IMR-90 (cell line): Measurements from ENCODE around the gene SDC4. TPM values are rescaled to one million over a fixed set of nuclear protein-coding genes. Genes with fewer than 3 reads are reported as not detected.

Experiments
- ATAC-seq: fragments of 200-7000 bp; cut with Tn5 transposase; 2 replicates; pipeline ENCODE4 v1.9.1; 2020; ENCODE audit warnings: low read depth, mild to moderate bottlenecking, moderate library complexity
- BruUV-seq: library from RNA; stranded (reverse); fragments of 400-500 nt; replicated peaks from 2 replicates; lab custom pipeline; 2021; lab: Mats Ljungman, UMichigan
- CTCF ChIA-PET: fragments of 300-600 bp; formaldehyde crosslinking; extraction: SDS; loops from one replicate; lab custom pipeline; 2021; ENCODE audit warnings: antibody characterized with exemption; lab: Yijun Ruan, JAX
- POLR2A ChIA-PET: fragments of 300-600 bp; sonication (Branson Sonifier 250); formaldehyde crosslinking; loops from one replicate; lab custom pipeline; 2022; ENCODE audit warnings: antibody characterized with exemption; ENCODE audit not compliant: unreplicated experiment; lab: Charles Lee
- DNase-seq: peaks from one replicate; pipeline ENCODE4 v3.0.0; 2013
- H2AFZ ChIP-seq: replicated peaks from 2 replicates; pipeline ENCODE3; 2013; ENCODE audit warnings: low read length, mild to moderate bottlenecking; ENCODE audit not compliant: poor library complexity
- H2AK5ac ChIP-seq: 2 replicates; pipeline ENCODE4 v1.6.1; 2013; ENCODE audit warnings: low read depth, low read length, inconsistent platforms
- H2AK9ac ChIP-seq: replicated peaks from 2 replicates; pipeline ENCODE3; 2013; ENCODE audit warnings: mild to moderate bottlenecking, low read depth, low read length, moderate library complexity; ENCODE audit not compliant: poor library complexity
- H2BK120ac ChIP-seq: 2 replicates; pipeline ENCODE4 v1.6.1; 2013; ENCODE audit warnings: low read depth, low read length, inconsistent platforms
- H2BK15ac ChIP-seq: 3 replicates; pipeline ENCODE4 v1.6.1; 2013; ENCODE audit warnings: low read depth, low read length, inconsistent platforms
- H2BK20ac ChIP-seq: 2 replicates; pipeline ENCODE4 v1.6.1; 2013; ENCODE audit warnings: low read depth, mild to moderate bottlenecking, inconsistent platforms, low read length, moderate library complexity
- H2BK5ac ChIP-seq: 2 replicates; pipeline ENCODE4 v1.6.1; 2013; ENCODE audit warnings: mild to moderate bottlenecking, low read depth, low read length, inconsistent platforms; ENCODE audit not compliant: poor library complexity, severe bottlenecking
- H3K14ac ChIP-seq: replicated peaks from 2 replicates; pipeline ENCODE4 v1.6.1; 2013; ENCODE audit warnings: low read depth, low read length, inconsistent platforms
- H3K18ac ChIP-seq: 2 replicates; pipeline ENCODE4 v1.6.1; 2013; ENCODE audit warnings: low read depth, low read length, control low read depth
- H3K23ac ChIP-seq: 2 replicates; pipeline ENCODE4 v1.6.1; 2013; ENCODE audit warnings: low read depth, low read length, inconsistent platforms
- H3K27ac ChIP-seq: 2 replicates; pipeline ENCODE4 v1.5.1; 2013; ENCODE audit warnings: mild to moderate bottlenecking, control low read depth, low read length; ENCODE audit not compliant: insufficient read depth
- H3K27me3 ChIP-seq: 2 replicates; pipeline ENCODE4 v1.6.1; 2013; ENCODE audit warnings: low read length; ENCODE audit not compliant: control insufficient read depth, insufficient read depth
- H3K36me3 ChIP-seq: 2 replicates; pipeline ENCODE4 v1.6.1; 2013; ENCODE audit warnings: low read length, mixed read lengths; ENCODE audit not compliant: control insufficient read depth, insufficient read depth
- H3K4ac ChIP-seq: 2 replicates; pipeline ENCODE4 v1.6.1; 2013; ENCODE audit warnings: low read depth, low read length, inconsistent platforms
- H3K4me1 ChIP-seq: 2 replicates; pipeline ENCODE4 v1.6.1; 2013; ENCODE audit warnings: low read length, mixed read lengths; ENCODE audit not compliant: control insufficient read depth, insufficient read depth
- H3K4me2 ChIP-seq: 2 replicates; pipeline ENCODE4 v1.6.1; 2013; ENCODE audit warnings: low read depth, mild to moderate bottlenecking, control low read depth, low read length, moderate library complexity
- H3K4me3 ChIP-seq: 2 replicates; pipeline ENCODE4 v1.5.1; 2013; ENCODE audit warnings: low read depth, mild to moderate bottlenecking, control low read depth, low read length, moderate library complexity; ENCODE audit not compliant: insufficient read depth
- H3K56ac ChIP-seq: 2 replicates; pipeline ENCODE4 v1.6.1; 2013; ENCODE audit warnings: low read length, inconsistent platforms; ENCODE audit not compliant: insufficient read depth; ENCODE audit errors: extremely low read depth
- H3K79me1 ChIP-seq, 2 experiments: 2 replicates each; pipeline ENCODE4 v1.6.1; 2013; ENCODE audit warnings: low read length in 2 of 2, inconsistent platforms in 1 of 2, low read depth in 1 of 2
- H3K9ac ChIP-seq: 2 replicates; pipeline ENCODE4 v1.6.1; 2013; ENCODE audit warnings: low read depth, low read length, control low read depth
- H3K9me1 ChIP-seq: 2 replicates; pipeline ENCODE4 v1.6.1; 2013; ENCODE audit warnings: low read length, inconsistent platforms; ENCODE audit not compliant: insufficient read depth
- H3K9me3 ChIP-seq: 2 replicates; pipeline ENCODE4 v1.6.1; 2013; ENCODE audit warnings: low read length; ENCODE audit not compliant: control insufficient read depth, insufficient read depth
- H4K20me1 ChIP-seq: 2 replicates; pipeline ENCODE4 v1.6.1; 2013; ENCODE audit warnings: low read length, inconsistent platforms; ENCODE audit not compliant: insufficient read depth
- H4K5ac ChIP-seq: 2 replicates; pipeline ENCODE4 v1.6.1; 2013; ENCODE audit warnings: mild to moderate bottlenecking, low read depth, low read length, control low read depth
- H4K8ac ChIP-seq, 2 experiments: 2 replicates each; pipeline ENCODE4 v1.6.1; 2013; ENCODE audit warnings: low read depth in 2 of 2, low read length in 2 of 2, control low read depth in 1 of 2, inconsistent platforms in 1 of 2
- H4K91ac ChIP-seq: 2 replicates; pipeline ENCODE4 v1.6.1; 2013; ENCODE audit warnings: low read depth, low read length, inconsistent platforms; ENCODE audit not compliant: insufficient read depth
- FOS ChIP-seq: fragments of 150-350 bp; IDR thresholded peaks from 2 replicates; pipeline ENCODE4 v1.6.1; 2016; ENCODE audit warnings: low read depth, low read length
- MAFK ChIP-seq: IDR thresholded peaks from 2 replicates; pipeline ENCODE4 v1.6.1; 2012; ENCODE audit warnings: low read depth, low read length, improper control_type of control experiment
- MXI1 ChIP-seq: IDR thresholded peaks from 2 replicates; pipeline ENCODE4 v1.6.1; 2012; ENCODE audit warnings: low read depth, mild to moderate bottlenecking, low read length, moderate library complexity, borderline replicate concordance
- POLR2A ChIP-seq: IDR thresholded peaks from 2 replicates; pipeline ENCODE4 v1.6.1; 2012; ENCODE audit warnings: mild to moderate bottlenecking, low read depth, low read length
- RAD21 ChIP-seq: IDR thresholded peaks from 2 replicates; pipeline ENCODE4 v1.6.1; 2012; ENCODE audit warnings: low read length, improper control_type of control experiment
- RCOR1 ChIP-seq: IDR thresholded peaks from 2 replicates; pipeline ENCODE4 v1.6.1; 2012; ENCODE audit warnings: mild to moderate bottlenecking, low read length, improper control_type of control experiment; ENCODE audit not compliant: insufficient replicate concordance
- SMC3 ChIP-seq: fragments of 150-350 bp; IDR thresholded peaks from 2 replicates; pipeline ENCODE4 v1.6.1; 2016; ENCODE audit warnings: low read depth, mild to moderate bottlenecking, antibody characterized with exemption, low read length, moderate library complexity
- WGBS, 2 experiments: methylation state at CpG; one replicate each; pipeline versions ENCODE4 v1.1.5 to v1.1.7; 2013; ENCODE audit warnings: missing lambda C conversion rate in 2 of 2; ENCODE audit not compliant: insufficient read length in 1 of 2; ENCODE audit errors: extremely low coverage in 2 of 2; 5-methylcytosine and 5-hydroxymethylcytosine counted together
- dilution Hi-C: fragments of 300-500 bp; cut with HindIII; formaldehyde crosslinking; loops from one replicate; pipeline ENCODE4 v1.14.3; 2018; ENCODE audit warnings: low sequenced_read_pairs; ENCODE audit not compliant: unreplicated experiment
- in situ Hi-C: fragments of 300-500 bp; cut with MboI; formaldehyde crosslinking; loops from 3 replicates; pipeline ENCODE4 v1.14.3; 2019; ENCODE audit warnings: low sequenced_read_pairs, inconsistent platforms, mixed read lengths
- intact Hi-C: fragments of 100-400 bp; cut with micrococcal nuclease; formaldehyde crosslinking; loops from 2 replicates; pipeline ENCODE4 v1.10.0; 2022
- polyA plus RNA-seq, 3 experiments: library from polyadenylated mRNA; depleted of rRNA; stranded (reverse); fragments of >200 nt; gene quantifications; 2 replicates each; pipeline ENCODE4 v1.2.3, GENCODE V29; 2012; ENCODE audit warnings: low replicate concordance in 1 of 3
- total RNA-seq: library from RNA; depleted of rRNA; stranded (reverse); fragments of >200 nt; gene quantifications from 2 replicates; pipeline ENCODE4 v1.2.3, GENCODE V29; 2012
- TF ChIP-seq, protein P1 (sequence below): conservative IDR thresholded peaks from 2 replicates; pipeline ENCODE4 v1.5.1; 2012; ENCODE audit warnings: mild to moderate bottlenecking, low read depth, low read length, improper control_type of control experiment
- TF ChIP-seq, protein P2 (sequence below): fragments of 150-350 bp; IDR thresholded peaks from 2 replicates; pipeline ENCODE4 v1.6.1; 2016; ENCODE audit warnings: low read depth, mild to moderate bottlenecking, low read length, moderate library complexity, borderline replicate concordance

The SDC4 gene
- total and polyA plus RNA-seq, 2 of the 4 experiments (the other 2 are of a cell fraction) = 203 to 265 TPM

DNA sequence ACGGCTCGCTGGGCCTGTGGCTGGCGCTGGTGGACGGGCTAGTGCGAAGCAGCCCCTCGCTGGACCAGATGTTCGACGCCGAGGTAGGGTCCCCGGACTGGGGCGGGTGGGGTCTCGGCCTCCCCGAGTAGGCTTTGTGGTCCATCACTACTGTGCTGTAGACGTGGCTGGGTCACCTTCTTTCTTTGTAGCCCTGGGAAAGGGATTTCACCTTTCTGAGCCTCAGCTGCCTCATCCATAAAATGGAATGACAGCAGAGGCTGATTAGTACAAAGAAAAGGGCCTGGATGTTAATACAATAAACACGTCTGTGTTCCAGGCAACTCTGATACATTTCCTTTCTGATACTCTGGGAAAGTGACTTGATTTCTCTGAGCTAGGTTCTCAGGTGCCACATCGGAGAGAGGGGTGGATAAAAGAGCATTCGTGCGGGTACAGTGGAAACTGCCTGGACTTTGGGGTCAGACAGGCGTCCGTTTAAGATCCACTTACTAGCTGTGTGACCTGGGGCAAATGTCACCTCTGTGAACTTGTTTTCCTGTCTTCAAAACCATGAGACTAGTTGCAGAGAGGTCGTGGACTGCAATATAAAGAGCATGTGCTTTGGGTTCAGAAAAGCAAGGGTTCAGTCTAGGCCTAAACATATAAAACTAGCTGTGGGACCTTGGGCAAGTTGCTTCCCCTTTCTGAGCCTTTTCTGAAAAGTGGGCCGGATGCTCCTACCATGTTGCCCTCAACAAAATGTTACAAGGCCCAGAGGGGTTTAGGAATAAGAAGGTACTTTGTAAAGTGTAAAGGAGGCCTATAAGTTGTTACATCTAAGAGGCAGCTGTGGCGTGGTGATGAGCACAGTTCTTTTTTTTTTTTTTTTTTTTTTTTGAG lies 15.6 kb upstream of the SDC4 start:
- peak overlapping the region; percentile 10 for H2BK5ac ChIP-seq
- peak overlapping the region; percentile 91 for H3K9ac ChIP-seq
- no peaks in the 10 kb centered on the region for H3K27me3 ChIP-seq
- no peak for ATAC-seq
- BruUV-seq = no TSS peak
- intact Hi-C loops = loop anchor here (1.0 to 5.0 kb wide), 4 partner anchors 45 to 407 kb away; partner anchors contain the start of gene PIGT
- peaks cover 9 to 39% of the 10 kb centered on the region in 2 experiments for H3K79me1 ChIP-seq
- peak overlapping the region; percentile 57; the same call in 1 of the 2 replicates for H2AK5ac ChIP-seq
- no peak overlapping the region; the same call in 1 of the 2 replicates for H4K91ac ChIP-seq
- dilution Hi-C loops = no loop called here
- peak overlapping the region; percentile 100 for H2AFZ ChIP-seq
- peak overlapping the region; percentile 65 for H3K23ac ChIP-seq
- H3K56ac ChIP-seq = peak overlapping the region; percentile 68
- H4K20me1 ChIP-seq = no peaks in the 10 kb centered on the region
- H3K4ac ChIP-seq = 0 out of 2 replicates have a peak overlapping the region, but pooled peaks have one; percentile 46
- peak overlapping the region; percentile 61 for H3K4me2 ChIP-seq
- no peak for DNase-seq
- in situ Hi-C loops = no loop called here
- peaks cover 14% of the 10 kb centered on the region for H3K9me1 ChIP-seq
- peaks cover 8% of the 10 kb centered on the region for H3K4me1 ChIP-seq
- TF ChIP-seq RCOR1 = no peak
- no peak for TF ChIP-seq MXI1
- no peak for TF ChIP-seq SMC3
- TF ChIP-seq, protein P1, sequence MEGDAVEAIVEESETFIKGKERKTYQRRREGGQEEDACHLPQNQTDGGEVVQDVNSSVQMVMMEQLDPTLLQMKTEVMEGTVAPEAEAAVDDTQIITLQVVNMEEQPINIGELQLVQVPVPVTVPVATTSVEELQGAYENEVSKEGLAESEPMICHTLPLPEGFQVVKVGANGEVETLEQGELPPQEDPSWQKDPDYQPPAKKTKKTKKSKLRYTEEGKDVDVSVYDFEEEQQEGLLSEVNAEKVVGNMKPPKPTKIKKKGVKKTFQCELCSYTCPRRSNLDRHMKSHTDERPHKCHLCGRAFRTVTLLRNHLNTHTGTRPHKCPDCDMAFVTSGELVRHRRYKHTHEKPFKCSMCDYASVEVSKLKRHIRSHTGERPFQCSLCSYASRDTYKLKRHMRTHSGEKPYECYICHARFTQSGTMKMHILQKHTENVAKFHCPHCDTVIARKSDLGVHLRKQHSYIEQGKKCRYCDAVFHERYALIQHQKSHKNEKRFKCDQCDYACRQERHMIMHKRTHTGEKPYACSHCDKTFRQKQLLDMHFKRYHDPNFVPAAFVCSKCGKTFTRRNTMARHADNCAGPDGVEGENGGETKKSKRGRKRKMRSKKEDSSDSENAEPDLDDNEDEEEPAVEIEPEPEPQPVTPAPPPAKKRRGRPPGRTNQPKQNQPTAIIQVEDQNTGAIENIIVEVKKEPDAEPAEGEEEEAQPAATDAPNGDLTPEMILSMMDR = no peak
- no peak for TF ChIP-seq POLR2A
- TF ChIP-seq RAD21 = no peak
- no peak for TF ChIP-seq MAFK
- TF ChIP-seq FOS = no peak
- TF ChIP-seq, protein P2, sequence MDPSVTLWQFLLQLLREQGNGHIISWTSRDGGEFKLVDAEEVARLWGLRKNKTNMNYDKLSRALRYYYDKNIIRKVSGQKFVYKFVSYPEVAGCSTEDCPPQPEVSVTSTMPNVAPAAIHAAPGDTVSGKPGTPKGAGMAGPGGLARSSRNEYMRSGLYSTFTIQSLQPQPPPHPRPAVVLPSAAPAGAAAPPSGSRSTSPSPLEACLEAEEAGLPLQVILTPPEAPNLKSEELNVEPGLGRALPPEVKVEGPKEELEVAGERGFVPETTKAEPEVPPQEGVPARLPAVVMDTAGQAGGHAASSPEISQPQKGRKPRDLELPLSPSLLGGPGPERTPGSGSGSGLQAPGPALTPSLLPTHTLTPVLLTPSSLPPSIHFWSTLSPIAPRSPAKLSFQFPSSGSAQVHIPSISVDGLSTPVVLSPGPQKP = no peak
- peak overlapping the region; percentile 22; the same call in 1 of the 2 replicates for H2BK120ac ChIP-seq
- CTCF ChIA-PET = interaction anchor here (0.6 to 2.1 kb wide), 12 partner anchors 8 to 120 kb away, joined by 3 to 16 read pairs (median 3); no protein-coding TSS in a partner anchor
- H3K18ac ChIP-seq = no peak overlapping the region
- H3K4me3 ChIP-seq = peak overlapping the region; percentile 65
- H3K9me3 ChIP-seq = no peaks in the 10 kb centered on the region
- H4K8ac ChIP-seq = peak overlapping the region; percentile 20 to 76; a peak in 2 of 4 replicates
- H2AK9ac ChIP-seq = peak overlapping the region; percentile 98
- WGBS, 2 experiments = 24% methylated on average over 16 of the region's 23 CpGs; no CpG with 5 or more reads in 1 of the 2 experiments
- no peak overlapping the region for H4K5ac ChIP-seq
- no peak overlapping the region for H2BK20ac ChIP-seq
- peaks cover 19% of the 10 kb centered on the region for H3K36me3 ChIP-seq
- peak overlapping the region; percentile 24 for H3K14ac ChIP-seq
- H3K27ac ChIP-seq = peak overlapping the region; percentile 94
- no peak overlapping the region for H2BK15ac ChIP-seq
- POLR2A ChIA-PET = interaction anchor here (0.8 to 1.1 kb wide), 2 partner anchors 8 to 26 kb away, joined by 4 read pairs; no protein-coding TSS in a partner anchor
